Neural progenitor cell (in vitro differentiated cells): ENCODE measurements around the gene RAE1. TPM values are rescaled to one million over a fixed set of nuclear protein-coding genes. Genes with fewer than 3 reads are reported as not detected.

Experiments used
- DNase-seq: peaks from one replicate; pipeline ENCODE4 v3.0.0-alpha.2; 2016; ENCODE audit warnings: low spot score
- H2AFZ ChIP-seq: fragments of 200-600 bp; sonication (generic); replicated peaks from 2 replicates; pipeline ENCODE4 v1.6.1; 2016; ENCODE audit warnings: antibody characterized with exemption
- H3F3A ChIP-seq: fragments of 200-600 bp; sonication (generic); 2 replicates; pipeline ENCODE4 v1.6.1; 2016; ENCODE audit warnings: antibody characterized with exemption, low read depth
- H3K27ac ChIP-seq: fragments of 200-600 bp; sonication (generic); 2 replicates; pipeline ENCODE4 v1.5.1; 2016; ENCODE audit warnings: mild to moderate bottlenecking
- H3K27me3 ChIP-seq: fragments of 200-600 bp; sonication (generic); 2 replicates; pipeline ENCODE4 v1.6.1; 2016; ENCODE audit warnings: mild to moderate bottlenecking, moderate library complexity
- H3K36me3 ChIP-seq: fragments of 200-600 bp; sonication (generic); 2 replicates; pipeline ENCODE4 v1.5.1; 2016
- H3K4me1 ChIP-seq: fragments of 200-600 bp; sonication (generic); 2 replicates; pipeline ENCODE4 v1.6.1; 2016; ENCODE audit warnings: mixed run types
- H3K4me2 ChIP-seq: fragments of 200-600 bp; sonication (generic); 2 replicates; pipeline ENCODE4 v1.6.1; 2016
- H3K4me3 ChIP-seq: fragments of 200-600 bp; sonication (generic); 2 replicates; pipeline ENCODE4 v1.5.1; 2016
- H3K79me2 ChIP-seq: fragments of 200-600 bp; sonication (generic); 2 replicates; pipeline ENCODE4 v1.6.1; 2016; ENCODE audit warnings: low read depth
- H3K9ac ChIP-seq: fragments of 200-600 bp; sonication (generic); 2 replicates; pipeline ENCODE4 v1.6.1; 2016
- H3K9me3 ChIP-seq: fragments of 200-600 bp; sonication (generic); 2 replicates; pipeline ENCODE4 v1.5.1; 2016; ENCODE audit warnings: low read depth
- H4K20me1 ChIP-seq: fragments of 200-600 bp; sonication (generic); 2 replicates; pipeline ENCODE4 v1.6.1; 2016; ENCODE audit warnings: low read depth
- H3K27ac Mint-ChIP-seq: 3 replicates; pipeline ENCODE4 v1.8.0; 2021; ENCODE audit warnings: mixed read lengths
- H3K27me3 Mint-ChIP-seq: 2 replicates; pipeline ENCODE4 v1.8.0; 2022; ENCODE audit warnings: low read depth, mild to moderate bottlenecking, inconsistent platforms, moderate library complexity, mixed read lengths; ENCODE audit not compliant: insufficient read depth
- H3K36me3 Mint-ChIP-seq: 3 replicates; pipeline ENCODE4 v1.8.0; 2021; ENCODE audit warnings: mixed read lengths
- H3K4me1 Mint-ChIP-seq: 3 replicates; pipeline ENCODE4 v1.8.0; 2021; ENCODE audit warnings: mixed read lengths
- H3K4me3 Mint-ChIP-seq: 3 replicates; pipeline ENCODE4 v1.8.0; 2021; ENCODE audit warnings: mild to moderate bottlenecking, moderate library complexity, mixed read lengths
- H3K9me3 Mint-ChIP-seq: 3 replicates; pipeline ENCODE4 v1.8.0; 2020; ENCODE audit warnings: mixed read lengths
- CTCF ChIP-seq: fragments of 200-600 bp; sonication (generic); IDR thresholded peaks from 2 replicates; pipeline ENCODE4 v1.5.1; 2017; ENCODE audit warnings: antibody characterized with exemption, mild to moderate bottlenecking
- EZH2 ChIP-seq: fragments of 200-600 bp; sonication (generic); IDR thresholded peaks from 2 replicates; pipeline ENCODE4 v1.6.1; 2017; ENCODE audit warnings: antibody characterized with exemption, mild to moderate bottlenecking, moderate library complexity
- EZH2phosphoT487 ChIP-seq: fragments of 200-600 bp; sonication (generic); IDR thresholded peaks from 2 replicates; pipeline ENCODE4 v1.6.1; 2017; ENCODE audit warnings: antibody characterized with exemption
- total RNA-seq: library from RNA; depleted of rRNA; stranded (reverse); fragments of >200 nt; gene quantifications from 2 replicates; pipeline ENCODE4 v1.2.3, GENCODE V29; 2015; ENCODE audit warnings: low replicate concordance

The RAE1 gene
- total RNA-seq, 1 donor from 2014 or later, result 77.6 TPM

DNA sequence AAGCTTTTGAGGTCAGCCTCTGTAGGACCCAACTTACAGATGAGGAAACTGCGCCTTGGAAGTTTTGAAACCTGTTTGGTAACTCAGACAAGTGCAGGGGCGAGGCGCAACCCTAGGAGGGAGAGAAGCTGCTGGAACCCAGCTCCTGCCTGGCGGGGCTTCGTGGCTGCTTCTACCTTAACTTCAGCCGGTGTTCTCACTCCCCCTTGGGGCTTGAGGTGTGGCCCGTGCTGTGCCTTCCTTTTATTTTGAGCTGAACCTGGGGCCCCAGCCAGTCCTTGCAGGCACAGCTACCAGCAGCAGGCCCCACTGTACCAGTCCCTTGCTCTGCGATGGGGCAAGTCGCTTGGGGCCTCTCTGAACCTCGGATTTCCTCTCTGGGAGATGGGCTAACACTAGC is 52.2 kb downstream of the RAE1 start:
- Histone ChIP-seq H4K20me1 (peaks cover 18% of the 10 kb centered on the region), H3K9me3 (no peaks in the 10 kb centered on the region), H3K9ac (no peak overlapping the region), H2AFZ (no peak overlapping the region), H3K4me2 (no peak overlapping the region), H3K27ac (no peak overlapping the region), H3K4me1 (peaks cover 17% of the 10 kb centered on the region), H3K4me3 (no peak overlapping the region), H3K79me2 (peaks cover 39% of the 10 kb centered on the region), H3K27me3 (no peaks in the 10 kb centered on the region), H3K36me3 (no peaks in the 10 kb centered on the region), H3F3A (no peaks in the 10 kb centered on the region)
- Mint-ChIP-seq H3K4me1 (peaks cover 16% of the 10 kb centered on the region), H3K36me3 (peaks cover 14% of the 10 kb centered on the region), H3K27ac (no peak overlapping the region), H3K9me3 (no peaks in the 10 kb centered on the region), H3K4me3 (no peak overlapping the region), H3K27me3 (no peaks in the 10 kb centered on the region)
- DNase-seq, result no peak
- TF ChIP-seq EZH2phosphoT487, result no peak
- TF ChIP-seq CTCF, result no peak
- no peak for TF ChIP-seq EZH2

DNA sequence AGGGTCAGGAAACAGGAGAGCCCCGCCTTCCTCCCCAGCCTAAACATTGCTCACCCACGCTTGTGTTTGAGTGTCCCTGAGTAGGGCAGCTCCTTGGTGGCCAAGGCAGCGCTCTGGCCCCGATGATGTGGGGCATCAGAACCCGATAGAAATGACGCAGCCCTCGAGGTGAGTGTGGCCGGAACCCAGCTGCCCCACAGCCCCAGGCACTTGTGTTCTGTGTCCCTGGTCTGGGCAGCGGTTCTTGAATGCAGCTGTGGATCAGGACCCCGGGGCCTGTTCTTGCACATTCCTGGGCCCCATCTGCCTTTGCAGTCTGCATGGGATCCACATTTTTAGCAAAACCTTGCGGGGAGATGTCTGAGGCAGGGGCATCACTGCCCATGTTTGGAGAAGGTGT is 53.0 kb downstream of the RAE1 start:
- Histone ChIP-seq H4K20me1 (peaks cover 10% of the 10 kb centered on the region), H3K27me3 (no peaks in the 10 kb centered on the region), H3K4me2 (no peak overlapping the region), H3F3A (no peaks in the 10 kb centered on the region), H3K79me2 (peaks cover 31% of the 10 kb centered on the region), H3K36me3 (no peaks in the 10 kb centered on the region), H3K9ac (no peak overlapping the region), H3K9me3 (no peaks in the 10 kb centered on the region), H2AFZ (no peak overlapping the region), H3K4me1 (peaks cover 10% of the 10 kb centered on the region), H3K4me3 (no peak overlapping the region), H3K27ac (no peak overlapping the region)
- Mint-ChIP-seq H3K27me3 (no peaks in the 10 kb centered on the region), H3K27ac (no peak overlapping the region), H3K36me3 (peaks cover 12% of the 10 kb centered on the region), H3K4me3 (no peak overlapping the region), H3K4me1 (peaks cover 15% of the 10 kb centered on the region), H3K9me3 (no peaks in the 10 kb centered on the region)
- no peak for DNase-seq
- TF ChIP-seq CTCF (no peak), EZH2phosphoT487 (no peak), EZH2 (no peak)

DNA sequence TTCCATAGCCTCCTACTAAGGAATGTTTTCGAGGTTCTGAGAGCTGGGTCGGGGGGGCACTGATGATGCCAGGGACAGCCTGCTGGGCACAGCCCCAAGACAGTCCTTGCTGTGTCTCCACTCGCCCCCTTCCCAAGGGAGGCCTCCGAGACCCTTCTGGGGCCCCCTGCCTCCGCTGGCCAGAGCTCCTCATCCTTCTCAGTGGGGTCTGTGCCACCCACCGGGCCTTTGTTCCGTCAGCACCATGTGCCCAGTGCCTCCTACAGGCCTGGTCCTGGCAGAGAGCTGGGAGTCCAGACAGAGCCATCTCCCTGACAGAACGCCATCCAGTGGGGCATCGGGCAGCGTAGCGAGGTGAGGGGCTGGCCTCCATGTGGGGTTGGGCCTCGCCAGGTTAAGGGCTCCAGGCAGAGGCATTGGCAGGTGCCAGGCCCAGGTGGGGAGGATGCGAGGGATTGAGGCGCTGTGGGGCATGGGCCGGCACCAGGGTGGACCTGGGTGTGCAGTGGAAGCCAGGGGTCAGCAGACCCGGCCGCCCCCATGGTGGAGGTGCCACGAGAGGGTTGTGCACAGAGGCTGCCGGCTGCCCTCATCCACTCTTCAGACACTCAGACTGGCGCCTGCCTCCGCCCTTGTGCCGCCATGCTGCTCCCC is 53.5 kb downstream of the RAE1 start:
- H3K27ac ChIP-seq, result no peak overlapping the region
- H3K4me1 ChIP-seq, result peaks cover 5% of the 10 kb centered on the region
- H2AFZ ChIP-seq, result no peak overlapping the region
- Mint-ChIP-seq H3K4me3 (no peak overlapping the region), H3K27ac (no peak overlapping the region), H3K4me1 (peaks cover 14% of the 10 kb centered on the region), H3K27me3 (no peaks in the 10 kb centered on the region), H3K36me3 (peaks cover 10% of the 10 kb centered on the region), H3K9me3 (no peaks in the 10 kb centered on the region)
- H3F3A ChIP-seq, result peaks cover 4% of the 10 kb centered on the region
- no peak overlapping the region for H3K4me2 ChIP-seq
- no peaks in the 10 kb centered on the region for H3K9me3 ChIP-seq
- H3K27me3 ChIP-seq, result no peaks in the 10 kb centered on the region
- H3K4me3 ChIP-seq, result no peak overlapping the region
- H4K20me1 ChIP-seq, result peaks cover 14% of the 10 kb centered on the region
- H3K36me3 ChIP-seq, result no peaks in the 10 kb centered on the region
- H3K9ac ChIP-seq, result no peak overlapping the region
- TF ChIP-seq CTCF, result no peak
- TF ChIP-seq EZH2phosphoT487, result no peak
- no peak for TF ChIP-seq EZH2
- H3K79me2 ChIP-seq, result peaks cover 25% of the 10 kb centered on the region
- no peak for DNase-seq
